GM12878 (cell line): ENCODE results near the gene C11orf91. TPM values are rescaled to one million over a fixed set of nuclear protein-coding genes. Genes with fewer than 3 reads are reported as not detected.

Experiments
- ATAC-seq: fragments of 200-7000 bp; cut with Tn5 transposase; 3 replicates; pipeline ENCODE4 v1.9.1; 2020; ENCODE audit warnings: mild to moderate bottlenecking, moderate library complexity
- BruUV-seq: library from RNA; stranded (reverse); fragments of 400-500 nt; replicated peaks from 2 replicates; lab custom pipeline; 2021; lab: Mats Ljungman, UMichigan
- CTCF ChIA-PET: fragments of 300-600 bp; sonication (Branson Sonifier 250); formaldehyde crosslinking; extraction: SDS; loops from one replicate; lab custom pipeline; 2021; ENCODE audit warnings: inconsistent platforms; lab: Yijun Ruan, JAX
- POLR2A ChIA-PET: fragments of 350-600 bp; formaldehyde crosslinking; extraction: SDS; loops from one replicate; lab custom pipeline; 2021; ENCODE audit warnings: inconsistent platforms; lab: Charles Lee
- RAD21 ChIA-PET: fragments of 300-600 bp; sonication (Branson Sonifier 250); formaldehyde crosslinking; loops from one replicate; lab custom pipeline; 2023; ENCODE audit warnings: antibody characterized with exemption; ENCODE audit not compliant: unreplicated experiment; lab: Charles Lee
- SMC1A ChIA-PET: fragments of 300-600 bp; sonication (Branson Sonifier 250); formaldehyde crosslinking; loops from one replicate; lab custom pipeline; 2023; ENCODE audit not compliant: unreplicated experiment, uncharacterized antibody; lab: Charles Lee
- DNase-seq: peaks from one replicate; pipeline ENCODE4 v3.0.0-alpha.2; 2011; ENCODE audit warnings: low read depth, low spot score
- FAIRE-seq: peaks from 3 replicates; lab custom pipeline; 2011; peaks lifted over from hg19 to GRCh38; lab: Jason Lieb, UNC
- H2AFZ ChIP-seq: 2 replicates; pipeline ENCODE4 v1.6.0; 2011; ENCODE audit warnings: low read depth, low read length, control low read depth; ENCODE audit not compliant: control insufficient read depth
- H3K27ac ChIP-seq: 2 replicates; pipeline ENCODE4 v1.5.1; 2011; ENCODE audit warnings: control low read depth; ENCODE audit not compliant: control insufficient read depth, insufficient read depth
- H3K27me3 ChIP-seq, 2 experiments: replicated peaks in 1 of 2; 2 replicates each; pipeline versions ENCODE4 v1.6.0 to v1.6.1; 2011; ENCODE audit warnings: low read length in 1 of 2; ENCODE audit not compliant: control insufficient read depth in 2 of 2, insufficient read depth in 2 of 2
- H3K36me3 ChIP-seq, 2 experiments: 2 replicates each; pipeline ENCODE4 v1.5.1; 2011; ENCODE audit warnings: low read length in 1 of 2; ENCODE audit not compliant: control insufficient read depth in 2 of 2, insufficient read depth in 2 of 2
- H3K4me1 ChIP-seq: 2 replicates; pipeline ENCODE4 v1.6.1; 2011; ENCODE audit warnings: mild to moderate bottlenecking, low read length, moderate library complexity, mixed read lengths; ENCODE audit not compliant: control insufficient read depth, insufficient read depth
- H3K4me2 ChIP-seq: 2 replicates; pipeline ENCODE4 v1.6.0; 2011; ENCODE audit warnings: control low read depth; ENCODE audit not compliant: control insufficient read depth, insufficient read depth
- H3K4me3 ChIP-seq: fragments of 200-600 bp; sonication (generic); 2 replicates; pipeline ENCODE4 v1.5.1; 2016
- H3K79me2 ChIP-seq: 2 replicates; pipeline ENCODE4 v1.6.0; 2011; ENCODE audit warnings: low read length; ENCODE audit not compliant: control insufficient read depth, insufficient read depth
- H3K9ac ChIP-seq: 2 replicates; pipeline ENCODE4 v1.8.0; 2011; ENCODE audit warnings: low read length, control low read depth, mixed read lengths; ENCODE audit not compliant: control insufficient read depth, insufficient read depth
- H3K9me3 ChIP-seq: replicated peaks from 3 replicates; pipeline ENCODE4 v1.5.1; 2011; ENCODE audit warnings: mild to moderate bottlenecking, low read length; ENCODE audit not compliant: control insufficient read depth, insufficient read depth
- H4K20me1 ChIP-seq: 2 replicates; pipeline ENCODE4 v1.6.0; 2011; ENCODE audit not compliant: control insufficient read depth, insufficient read depth
- DPF2 ChIP-seq: fragments of 450-650 bp; IDR thresholded peaks from 2 replicates; pipeline ENCODE4 v1.6.1; 2017; ENCODE audit warnings: mild to moderate bottlenecking
- KAT2A ChIP-seq: conservative IDR thresholded peaks from 2 replicates; pipeline ENCODE4 v1.6.1; 2011; ENCODE audit warnings: low read depth, low read length; ENCODE audit not compliant: control insufficient read depth
- MXI1 ChIP-seq: fragments of 150-350 bp; IDR thresholded peaks from 2 replicates; pipeline ENCODE4 v1.6.1; 2011; ENCODE audit warnings: low read depth, mild to moderate bottlenecking, inconsistent platforms, low read length, improper control_type of control experiment
- MYB ChIP-seq: fragments of 150-350 bp; IDR thresholded peaks from 2 replicates; pipeline ENCODE4 v1.6.1; 2014; ENCODE audit warnings: mild to moderate bottlenecking, low read depth, low read length, borderline replicate concordance
- NFYB ChIP-seq: IDR thresholded peaks from 2 replicates; pipeline ENCODE4 v1.6.1; 2011; ENCODE audit warnings: low read depth, mild to moderate bottlenecking, low read length, improper control_type of control experiment, moderate library complexity; ENCODE audit not compliant: insufficient read depth
- PML ChIP-seq: IDR thresholded peaks from 2 replicates; pipeline ENCODE4 v1.6.1; 2012; ENCODE audit warnings: low read length, inconsistent platforms
- POLR2A ChIP-seq: IDR thresholded peaks from 2 replicates; pipeline ENCODE4 v1.6.1; 2011; ENCODE audit warnings: low read depth, mild to moderate bottlenecking, low read length
- RUNX3 ChIP-seq: IDR thresholded peaks from 2 replicates; pipeline ENCODE4 v1.6.1; 2012; ENCODE audit warnings: low read length, inconsistent platforms
- SREBF2 ChIP-seq: IDR thresholded peaks from 2 replicates; pipeline ENCODE4 v1.6.1; 2012; ENCODE audit warnings: mild to moderate bottlenecking, low read length
- SUZ12 ChIP-seq: fragments of 200-600 bp; sonication (generic); IDR thresholded peaks from one replicate; pipeline ENCODE4 v1.6.1; 2018; ENCODE audit warnings: antibody characterized with exemption, mild to moderate bottlenecking; ENCODE audit not compliant: unreplicated experiment
- TCF7 ChIP-seq: IDR thresholded peaks from 2 replicates; pipeline ENCODE4 v1.6.1; 2014; ENCODE audit warnings: antibody characterized with exemption, borderline replicate concordance
- YBX1 ChIP-seq: fragments of 450-650 bp; IDR thresholded peaks from 2 replicates; pipeline ENCODE4 v1.6.1; 2016; ENCODE audit warnings: antibody characterized with exemption
- ZNF384 ChIP-seq: IDR thresholded peaks from 2 replicates; pipeline ENCODE4 v1.6.1; 2012; ENCODE audit warnings: low read depth, mild to moderate bottlenecking, low read length, improper control_type of control experiment, borderline replicate concordance
- WGBS: methylation state at CpG from one replicate; pipeline ENCODE4 v1.1.6; 2016; ENCODE audit warnings: low lambda C conversion rate; ENCODE audit not compliant: insufficient replicate concordance, insufficient coverage; ENCODE audit errors: missing lambda C conversion rate; 5-methylcytosine and 5-hydroxymethylcytosine counted together
- in situ Hi-C: fragments of 300-500 bp; cut with MboI; formaldehyde crosslinking; loops from 9 replicates; pipeline ENCODE4 v1.14.3; 2018; ENCODE audit warnings: mixed read lengths
- intact Hi-C: fragments of 100-400 bp; cut with micrococcal nuclease; formaldehyde crosslinking; loops from one replicate; pipeline ENCODE4 v1.14.2; 2022; ENCODE audit not compliant: unreplicated experiment
- polyA plus RNA-seq, 11 experiments: library from polyadenylated mRNA; depleted of rRNA in 4 of 11; unstranded in 6 of 11; stranded (reverse) in 5 of 11; fragments of >200 nt; fragmentation: Nextera tagmentation in 4 of 11; fragmentation: Illumina TruSeq in 1 of 11; extraction: Ambion mirVana in 4 of 11; extraction: Trizol in 1 of 11; gene quantifications; 1 replicate in 1 of 11; 2 replicates in 10 of 11; pipeline versions ENCODE4 v1.2.1 to v1.2.3, GENCODE V29; 2011 to 2016; ENCODE audit warnings: inconsistent platforms in 2 of 11, missing spikeins in 2 of 11, low read depth in 1 of 11
- total RNA-seq, 4 experiments: library from RNA; depleted of rRNA in 3 of 4; stranded (reverse); fragments of >200 nt in 3 of 4; fragmentation: Illumina TruSeq in 1 of 4; extraction: Trizol in 1 of 4; gene quantifications; 2 replicates each; pipeline versions ENCODE4 v1.2.1 to v1.2.3, GENCODE V29; 2013 to 2021
- TF ChIP-seq, protein P1 (sequence below): fragments of 150-350 bp; IDR thresholded peaks from 2 replicates; pipeline ENCODE4 v1.6.1; 2016; ENCODE audit warnings: low read depth, low read length
- TF ChIP-seq, protein P2 (sequence below): fragments of 450-650 bp; IDR thresholded peaks from 2 replicates; pipeline ENCODE4 v1.6.1; 2016; ENCODE audit warnings: mild to moderate bottlenecking, moderate library complexity, borderline replicate concordance
- TF ChIP-seq, protein P3 (sequence below): fragments of 450-650 bp; conservative IDR thresholded peaks from 2 replicates; pipeline ENCODE4 v1.6.1; 2017; ENCODE audit warnings: mild to moderate bottlenecking, moderate library complexity

Gene C11orf91
- total and polyA plus RNA-seq, 10 of the 15 experiments (the other 5 are each of a cell fraction or from before 2014, with no cell fraction given) = not detected

DNA sequence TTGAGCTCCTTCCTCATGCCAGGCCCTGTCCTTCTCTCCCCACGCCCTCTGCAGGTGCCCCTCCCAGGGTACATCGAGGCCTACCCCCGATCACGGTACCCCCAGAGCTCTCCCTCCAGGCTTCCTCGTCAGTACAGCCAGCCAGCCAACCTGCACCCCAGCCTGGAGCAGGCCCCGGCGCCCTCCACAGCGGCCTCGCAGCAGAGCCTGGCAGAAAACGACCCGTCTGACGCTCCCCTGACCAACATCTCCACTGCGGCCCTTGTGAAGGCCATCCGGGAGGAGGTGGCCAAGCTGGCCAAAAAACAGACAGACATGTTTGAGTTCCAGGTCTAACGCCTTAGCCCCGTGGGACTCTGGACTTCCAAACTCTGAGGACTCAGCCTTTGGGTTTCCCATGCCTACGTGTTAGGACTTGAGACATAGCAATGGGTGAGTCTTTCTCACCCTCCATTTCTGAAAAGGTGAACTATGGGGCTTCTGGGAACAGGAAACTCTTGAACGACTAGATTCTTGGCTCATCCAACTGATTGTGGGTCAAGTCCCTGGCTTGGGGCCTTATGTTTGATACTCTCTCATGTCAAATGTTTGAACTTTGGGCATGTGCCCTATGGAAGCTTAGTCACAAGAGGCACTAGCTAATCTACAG, 32.7 kb downstream of the C11orf91 start:
- Histone ChIP-seq H3K9me3 (no peaks in the 10 kb centered on the region), H3K9ac (no peak overlapping the region), H3K27me3 (no peaks in the 10 kb centered on the region), H3K4me3 (no peak overlapping the region), H3K36me3 (no peaks in the 10 kb centered on the region), H3K79me2 (no peaks in the 10 kb centered on the region), H3K4me2 (no peak overlapping the region), H3K27ac (no peak overlapping the region), H4K20me1 (no peaks in the 10 kb centered on the region), H2AFZ (no peak overlapping the region), H3K4me1 (peaks cover 4% of the 10 kb centered on the region)
- no peak for DNase-seq
- ATAC-seq = no peak
- POLR2A ChIA-PET = no interaction called here
- CTCF ChIA-PET = interaction anchor here (1.5 kb wide), 1 partner anchor 14 kb away, joined by 3 read pairs; no protein-coding TSS in a partner anchor
- WGBS = 78% methylated on average over 18 of the region's 18 CpGs
- no TSS peak for BruUV-seq
- in situ Hi-C loops (no loop called here), intact Hi-C loops (no loop called here)
- SMC1A ChIA-PET = no interaction called here
- RAD21 ChIA-PET = no interaction called here
- TF ChIP-seq TCF7 (no peak), POLR2A (no peak), PML (no peak), YBX1 (no peak), SUZ12 (no peak), NFYB (no peak), MXI1 (no peak), SREBF2 (no peak), KAT2A (no peak), ZNF384 (no peak), MYB (no peak), RUNX3 (no peak), DPF2 (no peak)
- TF ChIP-seq, protein P1, sequence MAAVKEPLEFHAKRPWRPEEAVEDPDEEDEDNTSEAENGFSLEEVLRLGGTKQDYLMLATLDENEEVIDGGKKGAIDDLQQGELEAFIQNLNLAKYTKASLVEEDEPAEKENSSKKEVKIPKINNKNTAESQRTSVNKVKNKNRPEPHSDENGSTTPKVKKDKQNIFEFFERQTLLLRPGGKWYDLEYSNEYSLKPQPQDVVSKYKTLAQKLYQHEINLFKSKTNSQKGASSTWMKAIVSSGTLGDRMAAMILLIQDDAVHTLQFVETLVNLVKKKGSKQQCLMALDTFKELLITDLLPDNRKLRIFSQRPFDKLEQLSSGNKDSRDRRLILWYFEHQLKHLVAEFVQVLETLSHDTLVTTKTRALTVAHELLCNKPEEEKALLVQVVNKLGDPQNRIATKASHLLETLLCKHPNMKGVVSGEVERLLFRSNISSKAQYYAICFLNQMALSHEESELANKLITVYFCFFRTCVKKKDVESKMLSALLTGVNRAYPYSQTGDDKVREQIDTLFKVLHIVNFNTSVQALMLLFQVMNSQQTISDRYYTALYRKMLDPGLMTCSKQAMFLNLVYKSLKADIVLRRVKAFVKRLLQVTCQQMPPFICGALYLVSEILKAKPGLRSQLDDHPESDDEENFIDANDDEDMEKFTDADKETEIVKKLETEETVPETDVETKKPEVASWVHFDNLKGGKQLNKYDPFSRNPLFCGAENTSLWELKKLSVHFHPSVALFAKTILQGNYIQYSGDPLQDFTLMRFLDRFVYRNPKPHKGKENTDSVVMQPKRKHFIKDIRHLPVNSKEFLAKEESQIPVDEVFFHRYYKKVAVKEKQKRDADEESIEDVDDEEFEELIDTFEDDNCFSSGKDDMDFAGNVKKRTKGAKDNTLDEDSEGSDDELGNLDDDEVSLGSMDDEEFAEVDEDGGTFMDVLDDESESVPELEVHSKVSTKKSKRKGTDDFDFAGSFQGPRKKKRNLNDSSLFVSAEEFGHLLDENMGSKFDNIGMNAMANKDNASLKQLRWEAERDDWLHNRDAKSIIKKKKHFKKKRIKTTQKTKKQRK = no peak
- TF ChIP-seq, protein P2, sequence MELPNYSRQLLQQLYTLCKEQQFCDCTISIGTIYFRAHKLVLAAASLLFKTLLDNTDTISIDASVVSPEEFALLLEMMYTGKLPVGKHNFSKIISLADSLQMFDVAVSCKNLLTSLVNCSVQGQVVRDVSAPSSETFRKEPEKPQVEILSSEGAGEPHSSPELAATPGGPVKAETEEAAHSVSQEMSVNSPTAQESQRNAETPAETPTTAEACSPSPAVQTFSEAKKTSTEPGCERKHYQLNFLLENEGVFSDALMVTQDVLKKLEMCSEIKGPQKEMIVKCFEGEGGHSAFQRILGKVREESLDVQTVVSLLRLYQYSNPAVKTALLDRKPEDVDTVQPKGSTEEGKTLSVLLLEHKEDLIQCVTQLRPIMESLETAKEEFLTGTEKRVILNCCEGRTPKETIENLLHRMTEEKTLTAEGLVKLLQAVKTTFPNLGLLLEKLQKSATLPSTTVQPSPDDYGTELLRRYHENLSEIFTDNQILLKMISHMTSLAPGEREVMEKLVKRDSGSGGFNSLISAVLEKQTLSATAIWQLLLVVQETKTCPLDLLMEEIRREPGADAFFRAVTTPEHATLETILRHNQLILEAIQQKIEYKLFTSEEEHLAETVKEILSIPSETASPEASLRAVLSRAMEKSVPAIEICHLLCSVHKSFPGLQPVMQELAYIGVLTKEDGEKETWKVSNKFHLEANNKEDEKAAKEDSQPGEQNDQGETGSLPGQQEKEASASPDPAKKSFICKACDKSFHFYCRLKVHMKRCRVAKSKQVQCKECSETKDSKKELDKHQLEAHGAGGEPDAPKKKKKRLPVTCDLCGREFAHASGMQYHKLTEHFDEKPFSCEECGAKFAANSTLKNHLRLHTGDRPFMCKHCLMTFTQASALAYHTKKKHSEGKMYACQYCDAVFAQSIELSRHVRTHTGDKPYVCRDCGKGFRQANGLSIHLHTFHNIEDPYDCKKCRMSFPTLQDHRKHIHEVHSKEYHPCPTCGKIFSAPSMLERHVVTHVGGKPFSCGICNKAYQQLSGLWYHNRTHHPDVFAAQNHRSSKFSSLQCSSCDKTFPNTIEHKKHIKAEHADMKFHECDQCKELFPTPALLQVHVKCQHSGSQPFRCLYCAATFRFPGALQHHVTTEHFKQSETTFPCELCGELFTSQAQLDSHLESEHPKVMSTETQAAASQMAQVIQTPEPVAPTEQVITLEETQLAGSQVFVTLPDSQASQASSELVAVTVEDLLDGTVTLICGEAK = no peak
- TF ChIP-seq, protein P3, sequence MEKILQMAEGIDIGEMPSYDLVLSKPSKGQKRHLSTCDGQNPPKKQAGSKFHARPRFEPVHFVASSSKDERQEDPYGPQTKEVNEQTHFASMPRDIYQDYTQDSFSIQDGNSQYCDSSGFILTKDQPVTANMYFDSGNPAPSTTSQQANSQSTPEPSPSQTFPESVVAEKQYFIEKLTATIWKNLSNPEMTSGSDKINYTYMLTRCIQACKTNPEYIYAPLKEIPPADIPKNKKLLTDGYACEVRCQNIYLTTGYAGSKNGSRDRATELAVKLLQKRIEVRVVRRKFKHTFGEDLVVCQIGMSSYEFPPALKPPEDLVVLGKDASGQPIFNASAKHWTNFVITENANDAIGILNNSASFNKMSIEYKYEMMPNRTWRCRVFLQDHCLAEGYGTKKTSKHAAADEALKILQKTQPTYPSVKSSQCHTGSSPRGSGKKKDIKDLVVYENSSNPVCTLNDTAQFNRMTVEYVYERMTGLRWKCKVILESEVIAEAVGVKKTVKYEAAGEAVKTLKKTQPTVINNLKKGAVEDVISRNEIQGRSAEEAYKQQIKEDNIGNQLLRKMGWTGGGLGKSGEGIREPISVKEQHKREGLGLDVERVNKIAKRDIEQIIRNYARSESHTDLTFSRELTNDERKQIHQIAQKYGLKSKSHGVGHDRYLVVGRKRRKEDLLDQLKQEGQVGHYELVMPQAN = no peak
- FAIRE-seq = no peak
